IMR-90 (cell line): ENCODE results near the gene MLNR. TPM values are rescaled to one million over a fixed set of nuclear protein-coding genes. Genes with fewer than 3 reads are reported as not detected.

Source experiments
- ATAC-seq: fragments of 200-7000 bp; cut with Tn5 transposase; 2 replicates; pipeline ENCODE4 v1.9.1; 2020; ENCODE audit warnings: low read depth, mild to moderate bottlenecking, moderate library complexity
- BruUV-seq: library from RNA; stranded (reverse); fragments of 400-500 nt; replicated peaks from 2 replicates; lab custom pipeline; 2021; lab: Mats Ljungman, UMichigan
- CTCF ChIA-PET: fragments of 300-600 bp; formaldehyde crosslinking; extraction: SDS; loops from one replicate; lab custom pipeline; 2021; ENCODE audit warnings: antibody characterized with exemption; lab: Yijun Ruan, JAX
- POLR2A ChIA-PET: fragments of 300-600 bp; sonication (Branson Sonifier 250); formaldehyde crosslinking; loops from one replicate; lab custom pipeline; 2022; ENCODE audit warnings: antibody characterized with exemption; ENCODE audit not compliant: unreplicated experiment; lab: Charles Lee
- DNase-seq: peaks from one replicate; pipeline ENCODE4 v3.0.0; 2013
- H2AFZ ChIP-seq: replicated peaks from 2 replicates; pipeline ENCODE3; 2013; ENCODE audit warnings: low read length, mild to moderate bottlenecking; ENCODE audit not compliant: poor library complexity
- H2AK5ac ChIP-seq: 2 replicates; pipeline ENCODE4 v1.6.1; 2013; ENCODE audit warnings: low read depth, low read length, inconsistent platforms
- H2AK9ac ChIP-seq: replicated peaks from 2 replicates; pipeline ENCODE3; 2013; ENCODE audit warnings: mild to moderate bottlenecking, low read depth, low read length, moderate library complexity; ENCODE audit not compliant: poor library complexity
- H2BK120ac ChIP-seq: 2 replicates; pipeline ENCODE4 v1.6.1; 2013; ENCODE audit warnings: low read depth, low read length, inconsistent platforms
- H2BK15ac ChIP-seq: 3 replicates; pipeline ENCODE4 v1.6.1; 2013; ENCODE audit warnings: low read depth, low read length, inconsistent platforms
- H2BK20ac ChIP-seq: 2 replicates; pipeline ENCODE4 v1.6.1; 2013; ENCODE audit warnings: low read depth, mild to moderate bottlenecking, inconsistent platforms, low read length, moderate library complexity
- H2BK5ac ChIP-seq: 2 replicates; pipeline ENCODE4 v1.6.1; 2013; ENCODE audit warnings: mild to moderate bottlenecking, low read depth, low read length, inconsistent platforms; ENCODE audit not compliant: poor library complexity, severe bottlenecking
- H3K14ac ChIP-seq: replicated peaks from 2 replicates; pipeline ENCODE4 v1.6.1; 2013; ENCODE audit warnings: low read depth, low read length, inconsistent platforms
- H3K18ac ChIP-seq: 2 replicates; pipeline ENCODE4 v1.6.1; 2013; ENCODE audit warnings: low read depth, low read length, control low read depth
- H3K23ac ChIP-seq: 2 replicates; pipeline ENCODE4 v1.6.1; 2013; ENCODE audit warnings: low read depth, low read length, inconsistent platforms
- H3K27ac ChIP-seq: 2 replicates; pipeline ENCODE4 v1.5.1; 2013; ENCODE audit warnings: mild to moderate bottlenecking, control low read depth, low read length; ENCODE audit not compliant: insufficient read depth
- H3K27me3 ChIP-seq: 2 replicates; pipeline ENCODE4 v1.6.1; 2013; ENCODE audit warnings: low read length; ENCODE audit not compliant: control insufficient read depth, insufficient read depth
- H3K36me3 ChIP-seq: 2 replicates; pipeline ENCODE4 v1.6.1; 2013; ENCODE audit warnings: low read length, mixed read lengths; ENCODE audit not compliant: control insufficient read depth, insufficient read depth
- H3K4ac ChIP-seq: 2 replicates; pipeline ENCODE4 v1.6.1; 2013; ENCODE audit warnings: low read depth, low read length, inconsistent platforms
- H3K4me1 ChIP-seq: 2 replicates; pipeline ENCODE4 v1.6.1; 2013; ENCODE audit warnings: low read length, mixed read lengths; ENCODE audit not compliant: control insufficient read depth, insufficient read depth
- H3K4me2 ChIP-seq: 2 replicates; pipeline ENCODE4 v1.6.1; 2013; ENCODE audit warnings: low read depth, mild to moderate bottlenecking, control low read depth, low read length, moderate library complexity
- H3K4me3 ChIP-seq: 2 replicates; pipeline ENCODE4 v1.5.1; 2013; ENCODE audit warnings: low read depth, mild to moderate bottlenecking, control low read depth, low read length, moderate library complexity; ENCODE audit not compliant: insufficient read depth
- H3K56ac ChIP-seq: 2 replicates; pipeline ENCODE4 v1.6.1; 2013; ENCODE audit warnings: low read length, inconsistent platforms; ENCODE audit not compliant: insufficient read depth; ENCODE audit errors: extremely low read depth
- H3K79me1 ChIP-seq, 2 experiments: 2 replicates each; pipeline ENCODE4 v1.6.1; 2013; ENCODE audit warnings: low read length in 2 of 2, inconsistent platforms in 1 of 2, low read depth in 1 of 2
- H3K9ac ChIP-seq: 2 replicates; pipeline ENCODE4 v1.6.1; 2013; ENCODE audit warnings: low read depth, low read length, control low read depth
- H3K9me1 ChIP-seq: 2 replicates; pipeline ENCODE4 v1.6.1; 2013; ENCODE audit warnings: low read length, inconsistent platforms; ENCODE audit not compliant: insufficient read depth
- H3K9me3 ChIP-seq: 2 replicates; pipeline ENCODE4 v1.6.1; 2013; ENCODE audit warnings: low read length; ENCODE audit not compliant: control insufficient read depth, insufficient read depth
- H4K20me1 ChIP-seq: 2 replicates; pipeline ENCODE4 v1.6.1; 2013; ENCODE audit warnings: low read length, inconsistent platforms; ENCODE audit not compliant: insufficient read depth
- H4K5ac ChIP-seq: 2 replicates; pipeline ENCODE4 v1.6.1; 2013; ENCODE audit warnings: mild to moderate bottlenecking, low read depth, low read length, control low read depth
- H4K8ac ChIP-seq, 2 experiments: 2 replicates each; pipeline ENCODE4 v1.6.1; 2013; ENCODE audit warnings: low read depth in 2 of 2, low read length in 2 of 2, control low read depth in 1 of 2, inconsistent platforms in 1 of 2
- H4K91ac ChIP-seq: 2 replicates; pipeline ENCODE4 v1.6.1; 2013; ENCODE audit warnings: low read depth, low read length, inconsistent platforms; ENCODE audit not compliant: insufficient read depth
- CEBPB ChIP-seq: IDR thresholded peaks from 2 replicates; pipeline ENCODE4 v1.6.1; 2012; ENCODE audit warnings: low read depth, low read length, improper control_type of control experiment
- CTCF ChIP-seq: conservative IDR thresholded peaks from 2 replicates; pipeline ENCODE4 v1.5.1; 2012; ENCODE audit warnings: mild to moderate bottlenecking, low read depth, low read length, improper control_type of control experiment
- FOS ChIP-seq: fragments of 150-350 bp; IDR thresholded peaks from 2 replicates; pipeline ENCODE4 v1.6.1; 2016; ENCODE audit warnings: low read depth, low read length
- MAFK ChIP-seq: IDR thresholded peaks from 2 replicates; pipeline ENCODE4 v1.6.1; 2012; ENCODE audit warnings: low read depth, low read length, improper control_type of control experiment
- MAZ ChIP-seq: IDR thresholded peaks from 2 replicates; pipeline ENCODE4 v1.6.1; 2012; ENCODE audit warnings: low read depth, mild to moderate bottlenecking, low read length, improper control_type of control experiment, moderate library complexity, borderline replicate concordance
- NFE2L2 ChIP-seq: fragments of 150-350 bp; IDR thresholded peaks from 2 replicates; pipeline ENCODE4 v1.6.1; 2016; ENCODE audit warnings: low read depth, mild to moderate bottlenecking, low read length
- RAD21 ChIP-seq: IDR thresholded peaks from 2 replicates; pipeline ENCODE4 v1.6.1; 2012; ENCODE audit warnings: low read length, improper control_type of control experiment
- RCOR1 ChIP-seq: IDR thresholded peaks from 2 replicates; pipeline ENCODE4 v1.6.1; 2012; ENCODE audit warnings: mild to moderate bottlenecking, low read length, improper control_type of control experiment; ENCODE audit not compliant: insufficient replicate concordance
- SMC3 ChIP-seq: fragments of 150-350 bp; IDR thresholded peaks from 2 replicates; pipeline ENCODE4 v1.6.1; 2016; ENCODE audit warnings: low read depth, mild to moderate bottlenecking, antibody characterized with exemption, low read length, moderate library complexity
- USF2 ChIP-seq: fragments of 150-350 bp; IDR thresholded peaks from 2 replicates; pipeline ENCODE4 v1.6.1; 2017; ENCODE audit warnings: mild to moderate bottlenecking, antibody characterized with exemption, low read length, low read depth
- WGBS, 2 experiments: methylation state at CpG; one replicate each; pipeline versions ENCODE4 v1.1.5 to v1.1.7; 2013; ENCODE audit warnings: missing lambda C conversion rate in 2 of 2; ENCODE audit not compliant: insufficient read length in 1 of 2; ENCODE audit errors: extremely low coverage in 2 of 2; 5-methylcytosine and 5-hydroxymethylcytosine counted together
- dilution Hi-C: fragments of 300-500 bp; cut with HindIII; formaldehyde crosslinking; loops from one replicate; pipeline ENCODE4 v1.14.3; 2018; ENCODE audit warnings: low sequenced_read_pairs; ENCODE audit not compliant: unreplicated experiment
- in situ Hi-C: fragments of 300-500 bp; cut with MboI; formaldehyde crosslinking; loops from 3 replicates; pipeline ENCODE4 v1.14.3; 2019; ENCODE audit warnings: low sequenced_read_pairs, inconsistent platforms, mixed read lengths
- intact Hi-C: fragments of 100-400 bp; cut with micrococcal nuclease; formaldehyde crosslinking; loops from 2 replicates; pipeline ENCODE4 v1.10.0; 2022
- polyA plus RNA-seq, 3 experiments: library from polyadenylated mRNA; depleted of rRNA; stranded (reverse); fragments of >200 nt; gene quantifications; 2 replicates each; pipeline ENCODE4 v1.2.3, GENCODE V29; 2012; ENCODE audit warnings: low replicate concordance in 1 of 3
- total RNA-seq: library from RNA; depleted of rRNA; stranded (reverse); fragments of >200 nt; gene quantifications from 2 replicates; pipeline ENCODE4 v1.2.3, GENCODE V29; 2012

Gene MLNR
- total and polyA plus RNA-seq, 2 of the 4 experiments (the other 2 are of a cell fraction) = not detected

- no TSS peak for BruUV-seq
- 71% methylated on average over 1 of the region's 1 CpG; no CpG with 5 or more reads in 1 of the 2 experiments for WGBS, 2 experiments
- Histone ChIP-seq H2BK120ac (no peak overlapping the region), H3K4ac (no peak overlapping the region), H2AFZ (no peak overlapping the region), H3K9ac (no peak overlapping the region), H2AK5ac (no peak overlapping the region), H4K91ac (no peak overlapping the region), H3K27me3 (no peaks in the 10 kb centered on the region), H3K14ac (no peak overlapping the region), H3K9me3 (no peaks in the 10 kb centered on the region), H3K56ac (no peak overlapping the region), H4K5ac (no peak overlapping the region), H3K9me1 (no peaks in the 10 kb centered on the region), H3K27ac (no peak overlapping the region), H2AK9ac (no peak overlapping the region), H4K20me1 (no peaks in the 10 kb centered on the region), H3K36me3 (peaks cover 26% of the 10 kb centered on the region), H3K79me1 (peaks cover 5 to 14% of the 10 kb centered on the region in 2 experiments; a peak in 3 of 4 replicates), H2BK5ac (peak overlapping the region; percentile 39), H3K4me3 (no peak overlapping the region), H3K18ac (no peak overlapping the region), H2BK20ac (no peak overlapping the region), H3K4me2 (no peak overlapping the region), H3K23ac (no peak overlapping the region), H3K4me1 (no peaks in the 10 kb centered on the region), H2BK15ac (no peak overlapping the region), H4K8ac (no peak overlapping the region)
- DNase-seq (peak; percentile 17), ATAC-seq (no peak)
- dilution Hi-C loops (no loop called here), in situ Hi-C loops (no loop called here), intact Hi-C loops (no loop called here)
- CTCF ChIA-PET = no interaction called here
- TF ChIP-seq RAD21 = no peak
- no peak for TF ChIP-seq MAZ
- TF ChIP-seq CEBPB = no peak
- no peak for TF ChIP-seq USF2
- no peak for TF ChIP-seq MAFK
- no peak for TF ChIP-seq RCOR1
- no peak for TF ChIP-seq NFE2L2
- no peak for TF ChIP-seq CTCF
- TF ChIP-seq FOS = no peak
- no peak for TF ChIP-seq SMC3
- POLR2A ChIA-PET = no interaction called here
These were observed 36.3 kb upstream of the MLNR start for GRCh38 chr13:49183672-49184325.
